ENCODE data around the gene GLB1L. TPM values are rescaled to one million over a fixed set of nuclear protein-coding genes. Genes with fewer than 3 reads are reported as not detected.

Gene GLB1L
- polyA plus RNA-seq, 1 experiment: 9.5 TPM

- ChIA-PET POLR2A (no interaction called here), CTCF (interaction anchor here (0.9 to 2.1 kb wide), 7 partner anchors 10 to 79 kb away, joined by 3 to 11 read pairs (median 4); partner anchors contain the start of genes DNAJB2, GLB1L, STK16 and ZFAND2B)
- H3K27me3 ChIP-seq (ENCODE audit: control insufficient read depth, insufficient read depth, low read length): no peaks in the 10 kb centered on the region
- TF ChIP-seq CTCF (IDR thresholded peaks at IDR 0.05; ENCODE audit: insufficient read depth, low read depth, low read length): no peak
- H3K4me3 ChIP-seq (ENCODE audit: low read depth, low read length): no peak overlapping the region
- peaks cover 29% of the 10 kb centered on the region for H3K36me3 ChIP-seq (ENCODE audit: control insufficient read depth, insufficient read depth, low read length)
- no peak for DNase-seq (ENCODE audit: low read depth)
Observed at GRCh38 chr2:219216535-219216915, 28.7 kb downstream of the GLB1L start.

GRCh38 chr2:219215871-219216534 is 29.2 kb downstream of the GLB1L start:
- no peaks in the 10 kb centered on the region for H3K27me3 ChIP-seq (ENCODE audit: control insufficient read depth, insufficient read depth, low read length)
- TF ChIP-seq CTCF (IDR thresholded peaks at IDR 0.05; ENCODE audit: insufficient read depth, low read depth, low read length): no peak
- peaks cover 26% of the 10 kb centered on the region for H3K36me3 ChIP-seq (ENCODE audit: control insufficient read depth, insufficient read depth, low read length)
- no peak for DNase-seq (ENCODE audit: low read depth)
- ChIA-PET POLR2A (no interaction called here), CTCF (interaction anchor here (0.7 to 2.1 kb wide), 6 partner anchors 9 to 79 kb away, joined by 3 to 11 read pairs (median 4); partner anchors contain the start of genes DNAJB2 and ZFAND2B)
- H3K4me3 ChIP-seq (ENCODE audit: low read depth, low read length): no peak overlapping the region

- no peak for TF ChIP-seq CTCF (IDR thresholded peaks at IDR 0.05; ENCODE audit: insufficient read depth, low read depth, low read length)
- Histone ChIP-seq H3K4me3 (ENCODE audit: low read depth, low read length) (no peak overlapping the region), H3K36me3 (ENCODE audit: control insufficient read depth, insufficient read depth, low read length) (peaks cover 19% of the 10 kb centered on the region), H3K27me3 (ENCODE audit: control insufficient read depth, insufficient read depth, low read length) (no peaks in the 10 kb centered on the region)
- ChIA-PET CTCF (interaction anchor here (0.8 kb wide), 1 partner anchor 16 kb away, joined by 3 read pairs; no protein-coding TSS in a partner anchor), POLR2A (no interaction called here)
- no peak for DNase-seq (ENCODE audit: low read depth)
Observed at GRCh38 chr2:219214786-219215185, 30.5 kb downstream of the GLB1L start.

GRCh38 chr2:219214141-219214540 is 31.1 kb downstream of the GLB1L start:
- POLR2A ChIA-PET: no interaction called here
- CTCF ChIA-PET: interaction anchor here (0.8 kb wide), 1 partner anchor 17 kb away, joined by 3 read pairs; no protein-coding TSS in a partner anchor
- no peak overlapping the region for H3K4me3 ChIP-seq (ENCODE audit: low read depth, low read length)
- DNase-seq (ENCODE audit: low read depth): no peak
- no peak for TF ChIP-seq CTCF (IDR thresholded peaks at IDR 0.05; ENCODE audit: insufficient read depth, low read depth, low read length)
- H3K36me3 ChIP-seq (ENCODE audit: control insufficient read depth, insufficient read depth, low read length): peaks cover 19% of the 10 kb centered on the region
- H3K27me3 ChIP-seq (ENCODE audit: control insufficient read depth, insufficient read depth, low read length): no peaks in the 10 kb centered on the region

GRCh38 chr2:219213486-219214071 is 31.7 kb downstream of the GLB1L start:
- Histone ChIP-seq H3K36me3 (ENCODE audit: control insufficient read depth, insufficient read depth, low read length) (peaks cover 22% of the 10 kb centered on the region), H3K27me3 (ENCODE audit: control insufficient read depth, insufficient read depth, low read length) (no peaks in the 10 kb centered on the region), H3K4me3 (ENCODE audit: low read depth, low read length) (no peak overlapping the region)
- TF ChIP-seq CTCF (IDR thresholded peaks at IDR 0.05; ENCODE audit: insufficient read depth, low read depth, low read length): no peak
- no peak for DNase-seq (ENCODE audit: low read depth)
- ChIA-PET POLR2A (no interaction called here), CTCF (no interaction called here)
